ENCODE measurements around the gene TBC1D9B. TPM values are rescaled to one million over a fixed set of nuclear protein-coding genes. Genes with fewer than 3 reads are reported as not detected.

TBC1D9B gene
- total RNA-seq, 4 donors from 2014 or later: 97.5 to 177 (median 116) TPM

GRCh38 chr5:179865491-179866240, 42.0 kb downstream of the TBC1D9B start:
- no peaks in the 10 kb centered on the region for H3K9me3 ChIP-seq
- no peak overlapping the region for H3K27ac ChIP-seq
- H3K4me3 ChIP-seq: no peak overlapping the region
- peak in 1 of 2 donors; percentile 48 for DNase-seq (ENCODE audit: low spot score in 2 of 2)
- 79% methylated on average over 13 of the region's 15 CpGs for WGBS
- no peak for TF ChIP-seq POLR2A (IDR thresholded peaks at IDR 0.05)
- no peak for TF ChIP-seq POLR2AphosphoS5 (IDR thresholded peaks at IDR 0.05)
- TF ChIP-seq, protein P1, sequence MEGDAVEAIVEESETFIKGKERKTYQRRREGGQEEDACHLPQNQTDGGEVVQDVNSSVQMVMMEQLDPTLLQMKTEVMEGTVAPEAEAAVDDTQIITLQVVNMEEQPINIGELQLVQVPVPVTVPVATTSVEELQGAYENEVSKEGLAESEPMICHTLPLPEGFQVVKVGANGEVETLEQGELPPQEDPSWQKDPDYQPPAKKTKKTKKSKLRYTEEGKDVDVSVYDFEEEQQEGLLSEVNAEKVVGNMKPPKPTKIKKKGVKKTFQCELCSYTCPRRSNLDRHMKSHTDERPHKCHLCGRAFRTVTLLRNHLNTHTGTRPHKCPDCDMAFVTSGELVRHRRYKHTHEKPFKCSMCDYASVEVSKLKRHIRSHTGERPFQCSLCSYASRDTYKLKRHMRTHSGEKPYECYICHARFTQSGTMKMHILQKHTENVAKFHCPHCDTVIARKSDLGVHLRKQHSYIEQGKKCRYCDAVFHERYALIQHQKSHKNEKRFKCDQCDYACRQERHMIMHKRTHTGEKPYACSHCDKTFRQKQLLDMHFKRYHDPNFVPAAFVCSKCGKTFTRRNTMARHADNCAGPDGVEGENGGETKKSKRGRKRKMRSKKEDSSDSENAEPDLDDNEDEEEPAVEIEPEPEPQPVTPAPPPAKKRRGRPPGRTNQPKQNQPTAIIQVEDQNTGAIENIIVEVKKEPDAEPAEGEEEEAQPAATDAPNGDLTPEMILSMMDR (IDR thresholded peaks at IDR 0.05): no peak
- no peak for TF ChIP-seq EP300 (IDR thresholded peaks at IDR 0.05)
- peaks cover 3% of the 10 kb centered on the region for H3K4me1 ChIP-seq
- H3K27me3 ChIP-seq: no peaks in the 10 kb centered on the region
- peaks cover 90% of the 10 kb centered on the region for H3K36me3 ChIP-seq

- Histone ChIP-seq H3K9me3 (no peaks in the 10 kb centered on the region), H3K4me1 (peaks cover 13% of the 10 kb centered on the region), H3K4me3 (no peak overlapping the region), H3K27ac (no peak overlapping the region), H3K27me3 (no peaks in the 10 kb centered on the region), H3K36me3 (peaks cover 80% of the 10 kb centered on the region)
- TF ChIP-seq POLR2AphosphoS5 (IDR thresholded peaks at IDR 0.05): no peak
- no peak for TF ChIP-seq EP300 (IDR thresholded peaks at IDR 0.05)
- TF ChIP-seq POLR2A (IDR thresholded peaks at IDR 0.05): no peak
- TF ChIP-seq, protein P1 (IDR thresholded peaks at IDR 0.05): no peak
- no peak for DNase-seq (ENCODE audit: low spot score in 2 of 2)
- WGBS: 94% methylated on average over 4 of the region's 7 CpGs
Measured at GRCh38 chr5:179864686-179865085, 43.0 kb downstream of the TBC1D9B start.

GRCh38 chr5:179863449-179864085, 44.1 kb downstream of the TBC1D9B start:
- H3K4me3 ChIP-seq: no peak overlapping the region
- H3K4me1 ChIP-seq: peaks cover 20% of the 10 kb centered on the region
- no peaks in the 10 kb centered on the region for H3K9me3 ChIP-seq
- peaks cover 70% of the 10 kb centered on the region for H3K36me3 ChIP-seq
- H3K27me3 ChIP-seq: no peaks in the 10 kb centered on the region
- no peak overlapping the region for H3K27ac ChIP-seq
- no peak for TF ChIP-seq EP300 (IDR thresholded peaks at IDR 0.05)
- TF ChIP-seq, protein P1 (IDR thresholded peaks at IDR 0.05): no peak
- TF ChIP-seq POLR2A (IDR thresholded peaks at IDR 0.05): no peak
- WGBS: 97% methylated on average over 9 of the region's 31 CpGs
- no peak for DNase-seq (ENCODE audit: low spot score in 2 of 2)

- TF ChIP-seq, protein P1 (IDR thresholded peaks at IDR 0.05): no peak
- TF ChIP-seq EP300 (IDR thresholded peaks at IDR 0.05) (no peak), POLR2AphosphoS5 (IDR thresholded peaks at IDR 0.05) (no peak), POLR2A (IDR thresholded peaks at IDR 0.05) (no peak)
- DNase-seq (ENCODE audit: low spot score in 2 of 2): peak in 1 of 2 donors; percentile 42
- Histone ChIP-seq H3K36me3 (peaks cover 63% of the 10 kb centered on the region), H3K4me3 (no peak overlapping the region), H3K27me3 (no peaks in the 10 kb centered on the region), H3K4me1 (peaks cover 21% of the 10 kb centered on the region), H3K27ac (no peak overlapping the region), H3K9me3 (no peaks in the 10 kb centered on the region)
- 95% methylated on average over 7 of the region's 9 CpGs for WGBS
Measured at GRCh38 chr5:179862891-179863290, 44.8 kb downstream of the TBC1D9B start.

DNA sequence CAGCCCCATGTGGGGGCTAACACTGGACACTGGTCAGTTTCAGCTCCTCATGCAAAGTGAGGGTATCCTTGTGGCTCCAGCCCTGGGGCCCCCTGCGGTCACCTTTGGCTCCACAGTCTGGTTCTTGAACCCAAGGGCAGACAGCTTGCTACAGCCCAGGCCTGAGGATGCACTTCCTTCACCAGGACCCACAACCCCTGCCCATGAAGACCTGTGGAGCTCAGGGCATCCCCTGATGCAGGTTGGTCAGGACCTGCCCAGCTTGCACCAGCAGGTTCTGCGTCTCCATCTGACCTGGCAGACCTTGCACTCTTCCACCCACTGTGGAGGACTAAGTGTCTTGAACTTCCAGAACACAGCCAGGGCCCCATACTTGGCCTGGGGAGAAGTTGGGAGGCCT, 45.4 kb downstream of the TBC1D9B start:
- peaks cover 57% of the 10 kb centered on the region for H3K36me3 ChIP-seq
- TF ChIP-seq, protein P1 (IDR thresholded peaks at IDR 0.05): no peak
- TF ChIP-seq POLR2A (IDR thresholded peaks at IDR 0.05) (no peak), EP300 (IDR thresholded peaks at IDR 0.05) (no peak), POLR2AphosphoS5 (IDR thresholded peaks at IDR 0.05) (no peak)

More for the DNA sequence above, 45.4 kb downstream of the TBC1D9B start:
- DNase-seq (ENCODE audit: low spot score in 2 of 2): peak in 1 of 2 donors; percentile 11
- Histone ChIP-seq H3K27ac (no peak overlapping the region), H3K27me3 (no peaks in the 10 kb centered on the region), H3K4me3 (no peak overlapping the region), H3K4me1 (peaks cover 27% of the 10 kb centered on the region), H3K9me3 (no peaks in the 10 kb centered on the region)
- WGBS: 91% methylated on average over 1 of the region's 2 CpGs
